Panc1 (cell line): Measurements from ENCODE around the gene PRODH.

ENCODE experiments used
- CTCF ChIP-seq: fragments of 450-650 bp; IDR thresholded peaks from 2 replicates; pipeline ENCODE4 v1.5.1; 2017; ENCODE audit warnings: mild to moderate bottlenecking
- POLR2AphosphoS5 ChIP-seq: IDR thresholded peaks from 2 replicates; pipeline ENCODE4 v1.6.1; 2012; ENCODE audit warnings: mild to moderate bottlenecking, low read depth, low read length, moderate library complexity
- REST ChIP-seq, 2 experiments: IDR thresholded peaks; 2 replicates each; pipeline ENCODE4 v1.6.1; 2011 to 2012; ENCODE audit warnings: low read depth in 2 of 2, control low read depth in 1 of 2, low read length in 1 of 2, mild to moderate bottlenecking in 1 of 2, moderate library complexity in 1 of 2; ENCODE audit not compliant: insufficient read depth in 1 of 2
- SIN3A ChIP-seq: IDR thresholded peaks from 2 replicates; pipeline ENCODE4 v1.6.1; 2012; ENCODE audit warnings: low read depth, mild to moderate bottlenecking, low read length, moderate library complexity, borderline replicate concordance; ENCODE audit not compliant: insufficient read depth
- TCF7L2 ChIP-seq: IDR thresholded peaks from 2 replicates; pipeline ENCODE4 v1.6.1; 2011; ENCODE audit warnings: mild to moderate bottlenecking, low read depth, low read length, inconsistent platforms

DNA sequence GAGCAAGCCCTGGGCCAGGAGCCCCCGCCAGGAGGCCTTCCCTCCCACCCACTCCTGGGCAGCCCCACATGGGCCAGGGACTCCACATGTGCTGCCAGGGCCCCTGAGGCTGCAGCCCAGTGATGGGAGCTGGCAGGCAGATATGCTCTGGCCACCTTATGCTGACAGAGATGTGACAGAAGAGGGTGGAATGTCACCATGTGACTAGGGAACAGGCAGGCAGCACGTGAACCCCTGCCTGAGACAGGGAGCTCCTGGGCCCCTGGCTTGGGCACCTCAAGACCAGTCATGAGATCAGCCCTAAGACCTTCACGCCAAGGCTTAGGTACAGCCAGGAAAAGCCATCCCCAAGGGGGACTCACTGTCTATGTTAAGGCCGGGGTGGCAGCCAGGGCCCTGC is 9.1 kb downstream of the PRODH start:
- TF ChIP-seq CTCF (no peak), REST (IDR thresholded peaks at IDR 0.05; ENCODE audit: insufficient read depth in 1 of 2, low read depth in 2 of 2, low read length in 1 of 2) (no peak), POLR2AphosphoS5 (no peak), TCF7L2 (no peak), SIN3A (no peak)
